Activated CD8-positive, alpha-beta memory T cell treated with anti-CD3 and anti-CD28 coated beads for 4 hours (primary cell): Measurements from ENCODE around the gene FILIP1.

Experiments
- DNase-seq, 2 donors: peaks; one replicate each; pipeline ENCODE4 v3.0.0-alpha.2; 2020; ENCODE audit warnings: low read depth in 2 of 2

Gene FILIP1

GRCh38 chr6:75337835-75338580, 155.6 kb downstream of the FILIP1 start:
- no peak for DNase-seq

DNA sequence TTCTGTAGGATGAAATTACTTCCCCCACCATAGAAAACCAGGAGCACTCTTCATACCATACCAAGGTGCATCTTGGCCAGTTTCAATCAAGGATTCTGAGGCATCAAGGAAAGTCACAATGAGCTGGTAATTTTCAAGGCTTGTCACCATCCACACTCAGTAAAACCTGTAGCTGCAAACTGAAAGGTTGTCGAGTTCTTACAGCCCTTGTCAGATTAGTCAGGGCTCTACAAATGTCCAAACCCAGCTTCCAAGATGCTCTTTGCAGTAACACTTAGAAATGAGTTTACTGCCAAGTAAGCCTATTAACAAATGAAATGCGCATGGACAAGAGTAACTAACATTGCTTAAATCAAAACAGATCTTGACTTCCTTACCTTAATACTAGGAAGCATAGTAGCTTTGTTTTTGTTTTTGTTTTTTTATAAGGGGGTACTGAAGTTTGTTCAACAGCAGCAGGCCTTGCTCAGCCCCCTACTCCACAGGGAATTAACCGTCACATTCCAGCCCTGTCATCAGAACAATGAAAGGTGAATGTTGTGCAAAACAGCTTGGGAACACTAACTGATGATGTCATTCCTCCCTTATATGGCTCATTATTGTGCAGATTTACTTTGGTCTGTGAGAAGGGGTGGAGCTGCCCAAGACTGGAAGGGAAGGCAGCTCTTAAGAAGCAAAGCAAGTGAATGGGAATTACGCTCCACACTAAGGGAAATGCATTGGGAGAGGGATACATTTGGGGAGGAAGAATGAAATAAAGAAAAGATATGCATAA, 159.1 kb downstream of the FILIP1 start:
- no peak for DNase-seq

DNA sequence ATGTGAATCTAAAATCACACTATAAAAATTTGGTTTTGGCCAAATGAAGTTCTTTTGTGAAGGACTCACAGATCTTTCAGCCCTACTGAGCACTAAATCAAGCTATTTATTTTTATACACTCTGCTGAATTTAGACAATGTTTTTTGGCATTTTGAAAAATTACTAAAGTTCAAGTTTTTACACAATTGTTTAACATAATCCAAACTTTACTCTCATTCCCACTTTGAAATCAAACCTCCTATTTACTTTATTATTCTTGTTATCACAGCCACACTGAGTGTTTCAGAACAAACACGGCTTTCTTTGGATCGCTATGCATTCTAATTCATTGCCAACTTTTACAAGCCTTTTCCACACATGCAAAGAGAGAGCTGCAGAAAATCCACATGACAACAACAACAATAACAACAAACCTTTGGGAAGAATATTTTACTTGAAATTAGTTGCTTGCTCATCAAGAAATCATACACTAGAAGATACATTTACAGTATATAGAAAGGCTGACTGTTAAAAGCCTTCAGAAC, 159.9 kb downstream of the FILIP1 start:
- no peak for DNase-seq

DNA sequence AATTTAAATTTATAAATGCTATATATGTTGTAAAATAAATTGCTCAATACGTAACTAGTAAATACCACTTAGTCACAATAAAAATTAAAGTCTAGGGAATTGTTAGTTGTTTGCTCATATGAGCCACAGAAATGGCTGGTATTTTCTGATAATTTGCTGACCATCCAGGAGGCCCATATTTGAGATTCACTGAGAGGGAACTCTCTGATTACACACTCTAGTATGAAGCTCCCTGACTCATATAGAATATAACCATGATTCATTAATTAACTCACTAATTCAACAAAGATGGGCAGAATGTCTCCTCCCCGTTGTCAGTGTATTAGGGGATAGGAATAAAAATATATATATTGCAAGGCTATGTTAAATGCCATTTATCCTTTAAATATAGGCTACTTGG, 162.4 kb downstream of the FILIP1 start:
- no peak for DNase-seq

- no peak for DNase-seq
Measured at GRCh38 chr6:75329703-75330102, 163.9 kb downstream of the FILIP1 start.

GRCh38 chr6:75327807-75328206, 165.8 kb downstream of the FILIP1 start:
- no peak for DNase-seq

- DNase-seq, result no peak
Measured at GRCh38 chr6:75326557-75327258, 166.9 kb downstream of the FILIP1 start.

DNA sequence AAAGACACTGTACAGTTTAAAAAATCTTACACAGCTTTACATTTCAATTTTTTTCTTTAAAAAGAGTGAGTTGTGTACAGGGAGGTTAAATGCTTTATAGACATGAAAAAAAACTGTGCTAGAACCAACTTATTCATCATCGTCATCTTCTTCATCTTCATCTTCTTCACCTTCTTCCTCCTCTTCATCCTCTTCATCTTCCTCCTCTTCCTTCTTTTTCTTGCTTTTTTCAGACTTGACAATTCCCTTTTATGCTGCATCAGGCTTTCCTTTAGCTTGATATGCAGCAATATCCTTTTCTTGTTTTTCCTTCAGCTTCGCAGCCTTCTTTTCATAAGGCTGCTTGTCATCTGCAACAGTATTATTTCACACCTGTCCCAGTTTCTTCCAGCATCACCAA, 174.7 kb downstream of the FILIP1 start:
- no peak for DNase-seq

GRCh38 chr6:75317503-75318206, 175.9 kb downstream of the FILIP1 start:
- no peak for DNase-seq

DNA sequence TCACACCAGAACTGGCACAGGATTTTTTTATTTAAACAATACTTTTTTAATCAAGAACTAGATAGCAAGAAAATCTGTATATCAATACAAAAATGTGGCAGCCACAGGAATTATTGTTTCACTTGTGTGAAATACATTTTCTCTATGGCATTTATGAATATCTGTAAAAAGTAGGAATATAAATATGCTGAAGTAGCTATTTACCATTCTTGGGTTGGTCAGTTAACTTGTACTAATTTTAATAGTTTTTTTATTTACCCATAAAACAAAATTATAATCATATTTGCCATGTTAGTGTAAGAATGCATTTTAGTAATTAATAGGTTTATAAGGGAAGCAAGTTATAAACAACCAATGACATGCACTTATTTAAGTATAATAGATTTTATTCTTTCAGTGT, 177.6 kb downstream of the FILIP1 start:
- no peak for DNase-seq

DNA sequence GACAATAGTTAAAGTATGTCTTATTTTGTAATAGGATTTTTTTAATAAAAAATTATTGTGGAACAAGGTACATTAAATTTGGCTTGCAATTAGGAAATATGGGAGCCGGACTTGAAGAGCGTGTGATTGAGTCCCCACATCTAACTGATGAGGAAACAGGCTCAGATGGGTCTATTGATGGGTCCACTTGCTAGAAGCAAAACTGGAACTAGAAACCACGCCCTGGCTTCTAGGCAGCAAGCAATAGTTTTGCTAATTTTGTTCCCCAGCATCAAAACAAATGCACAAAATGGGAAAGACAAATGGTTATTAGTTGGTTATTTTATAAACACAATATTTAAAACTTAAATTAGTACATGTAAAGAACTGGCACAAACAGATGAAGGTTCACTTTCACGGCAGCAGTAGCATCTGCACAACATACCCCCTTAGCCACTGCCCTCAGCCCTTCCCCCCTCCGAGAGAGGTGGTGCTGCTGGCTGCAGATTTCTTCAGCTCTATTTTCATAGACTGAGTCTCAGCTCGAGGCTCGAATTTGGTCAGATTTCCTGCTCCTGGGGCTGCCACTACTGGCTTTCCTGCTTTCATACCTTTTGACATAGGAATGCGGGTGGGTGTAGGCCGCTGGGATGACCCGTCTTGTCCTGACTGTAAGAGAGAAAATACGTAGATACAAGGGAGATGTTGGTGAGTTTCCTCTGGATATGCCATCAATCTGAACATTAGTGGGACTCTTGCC, 185.2 kb downstream of the FILIP1 start:
- no peak for DNase-seq

GRCh38 chr6:75307364-75308004, 186.1 kb downstream of the FILIP1 start:
- no peak for DNase-seq

GRCh38 chr6:75306064-75306463, 187.5 kb downstream of the FILIP1 start:
- DNase-seq, result no peak

DNA sequence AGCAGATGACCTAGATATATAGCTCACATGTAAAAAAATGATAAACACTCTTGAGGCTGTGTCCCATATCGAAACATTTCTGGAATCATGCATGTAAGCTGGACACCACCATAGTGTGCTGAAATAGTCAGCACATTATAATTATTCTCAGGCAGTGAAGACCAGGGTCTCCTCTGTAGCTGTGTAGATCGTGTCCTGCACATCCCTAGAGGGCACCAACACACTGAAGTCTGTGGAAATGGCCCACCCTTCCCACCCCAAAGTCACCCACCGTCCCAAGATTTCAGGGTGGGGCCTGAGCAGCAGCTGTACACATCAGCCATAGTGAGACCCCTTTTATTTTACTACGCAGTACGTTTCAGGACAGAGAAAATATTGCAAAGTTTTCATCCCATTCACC, 188.0 kb downstream of the FILIP1 start:
- DNase-seq, result no peak

DNA sequence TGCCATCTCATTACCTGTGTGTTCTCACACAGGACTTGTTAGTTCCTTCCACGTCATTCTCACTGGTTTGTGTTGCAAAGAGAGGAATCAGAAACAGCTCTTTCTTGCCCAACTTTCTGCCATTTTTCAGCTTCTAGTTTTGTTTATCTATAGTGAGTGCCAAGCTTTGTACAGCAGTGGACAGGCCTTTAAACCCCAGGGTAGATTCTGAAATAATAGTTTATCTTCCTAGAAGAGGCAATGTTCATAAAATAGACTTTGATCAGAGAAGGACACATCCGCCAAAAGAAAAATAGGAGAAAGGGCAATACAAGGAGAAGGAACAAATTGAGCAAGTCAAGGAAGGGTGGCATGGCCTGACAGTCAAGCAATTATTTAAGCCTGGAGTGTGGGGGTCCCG, 191.3 kb downstream of the FILIP1 start:
- no peak for DNase-seq

- no peak for DNase-seq
Measured at GRCh38 chr6:75301537-75301936, 192.1 kb downstream of the FILIP1 start.

DNA sequence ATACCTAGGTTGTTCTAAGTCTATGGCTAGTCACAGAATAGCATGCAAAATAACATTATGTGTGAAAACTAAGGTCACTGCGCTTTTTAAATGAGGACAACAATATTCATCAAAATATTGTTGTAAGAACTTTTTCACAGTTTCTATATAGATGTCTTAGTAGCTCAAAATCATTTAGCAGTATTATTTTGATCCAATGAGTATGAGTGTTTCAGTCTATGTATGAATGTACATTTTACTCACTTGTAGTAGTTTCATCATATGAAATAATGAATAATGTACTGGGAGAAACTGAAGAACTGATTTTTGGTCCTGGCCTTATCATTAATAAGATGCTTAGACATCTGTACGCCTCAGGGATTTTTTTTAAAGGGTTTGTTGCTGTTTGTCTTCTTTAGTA, 192.5 kb downstream of the FILIP1 start:
- no peak for DNase-seq

DNA sequence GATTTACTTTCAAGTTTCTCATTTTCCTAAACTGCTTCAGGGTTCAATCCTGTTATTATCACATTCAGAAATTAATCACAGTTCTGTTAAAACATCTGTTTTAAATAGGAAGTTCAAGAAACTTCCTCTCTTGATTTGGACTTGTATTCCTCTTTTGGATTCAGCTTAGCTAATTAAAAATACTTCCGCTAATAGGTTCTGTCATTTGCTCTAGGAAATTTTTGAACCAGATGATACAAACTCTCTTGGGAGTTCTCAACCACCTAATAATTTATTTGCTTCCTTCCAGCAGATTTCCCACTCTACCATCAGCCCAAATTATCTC, 193.1 kb downstream of the FILIP1 start:
- DNase-seq, result no peak

DNA sequence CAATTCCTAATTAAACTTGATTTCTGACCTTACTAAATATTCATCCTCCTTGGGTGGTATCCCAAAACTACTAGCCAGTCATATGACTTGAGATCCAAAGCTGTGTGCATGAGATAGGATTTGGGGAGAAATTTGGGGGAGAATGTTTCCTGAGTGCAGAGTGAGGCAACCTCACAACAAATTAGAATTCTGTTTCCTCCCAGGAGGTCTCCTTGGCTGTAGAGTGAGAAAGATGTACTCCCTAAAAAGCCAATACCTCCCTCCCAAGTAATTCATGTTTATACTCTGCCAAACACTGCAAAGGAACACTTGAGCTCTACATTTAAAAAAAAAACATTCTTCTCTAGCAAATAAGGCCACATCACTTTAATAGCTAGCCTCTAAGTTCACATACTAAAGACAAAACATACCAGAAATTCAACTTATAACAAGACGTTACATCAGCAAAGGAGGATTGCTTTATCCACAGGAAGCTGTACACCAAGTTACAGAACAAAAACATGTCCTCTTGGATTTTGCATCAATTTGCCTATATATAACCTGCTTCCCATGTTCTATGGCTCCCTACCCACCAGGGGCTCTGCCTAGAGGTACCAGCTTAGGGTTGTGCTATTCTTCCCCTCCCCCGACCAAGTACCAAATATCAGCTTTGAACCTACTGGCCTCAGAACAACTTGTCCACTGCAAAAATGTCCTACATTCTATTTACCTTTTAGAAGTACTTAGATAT, 193.6 kb downstream of the FILIP1 start:
- DNase-seq, result no peak
